Activated T-helper 2 cell treated with anti-CD3 and anti-CD28 coated beads, Interferon-gamma antibody, Interleukin-2, Interleukin-4, amounts not matched to agents 10 μg/mL and 5 μg/mL and 100 μg/mL, durations not matched to agents 14 hours and 24 hours and 36 hours (primary cell): ENCODE measurements around the gene FOXO3B. TPM values are rescaled to one million over a fixed set of nuclear protein-coding genes. Genes with fewer than 3 reads are reported as not detected.
"Not testable (repeated sequence)": the region's sequence is repeated elsewhere in the genome, so short reads cannot be mapped to it uniquely, and the experiment has no call there.

Experiments used
- DNase-seq: peaks from one replicate; pipeline ENCODE4 v3.0.0; 2021; ENCODE audit warnings: low spot score
- H3K27ac Mint-ChIP-seq: one replicate; pipeline ENCODE4 v1.8.0; 2021; ENCODE audit warnings: mixed read lengths
- H3K27me3 Mint-ChIP-seq: one replicate; pipeline ENCODE4 v1.8.0; 2021; ENCODE audit warnings: low read depth, mixed read lengths
- H3K36me3 Mint-ChIP-seq: one replicate; pipeline ENCODE4 v1.8.0; 2021; ENCODE audit warnings: low read depth, mixed read lengths
- H3K4me1 Mint-ChIP-seq: one replicate; pipeline ENCODE4 v1.8.0; 2021; ENCODE audit warnings: low read depth, mixed read lengths
- H3K4me3 Mint-ChIP-seq: one replicate; pipeline ENCODE4 v1.8.0; 2021; ENCODE audit warnings: low read depth, mild to moderate bottlenecking, moderate library complexity, mixed read lengths
- H3K9me3 Mint-ChIP-seq: one replicate; pipeline ENCODE4 v1.8.0; 2021; ENCODE audit warnings: mixed read lengths
- intact Hi-C: fragments of 100-400 bp; cut with micrococcal nuclease; formaldehyde crosslinking; loops from one replicate; pipeline ENCODE4 v1.15.1; 2023
- total RNA-seq: library from RNA; stranded (reverse); gene quantifications from 2 replicates; pipeline ENCODE4 v1.2.3, GENCODE V29; 2022

FOXO3B gene
- total RNA-seq, 1 donor from 2014 or later: 5.7 TPM

GRCh38 chr17:18634550-18635263 is 47.4 kb downstream of the FOXO3B start:
- H3K36me3 Mint-ChIP-seq, DNase-seq, intact Hi-C loops, H3K9me3 Mint-ChIP-seq, H3K4me1 Mint-ChIP-seq, H3K27ac Mint-ChIP-seq: not testable (repeated sequence)
- Mint-ChIP-seq H3K4me3 (peak overlapping the region; percentile 49), H3K27me3 (peaks cover 19% of the 10 kb centered on the region)

Other genes starting within 250 kb of the FOXO3B start
- 0.34 and 0.91 TPM in 2 replicates for gene LGALS9C, start 205.5 kb downstream of the FOXO3B start, total RNA-seq
- gene TBC1D28, start 37.9 kb downstream of the FOXO3B start, total RNA-seq: not detected in 2 replicates
- not detected in 2 replicates for gene FBXW10, start 61.7 kb upstream of the FOXO3B start, total RNA-seq
- gene TVP23B, start 98.9 kb upstream of the FOXO3B start, total RNA-seq: 31.4 and 37.5 TPM in 2 replicates
- 70.6 and 76.4 TPM in 2 replicates for gene PRPSAP2, start 175.8 kb upstream of the FOXO3B start, total RNA-seq